K562 (cell line): ENCODE data around the gene ARHGAP31. TPM values are rescaled to one million over a fixed set of nuclear protein-coding genes. Genes with fewer than 3 reads are reported as not detected.

ENCODE experiments used
- CREB1 ChIP-seq, 2 experiments: sonication (generic) in 1 of 2; formaldehyde crosslinking in 1 of 2; IDR thresholded peaks; 2 replicates each; pipeline versions ENCODE4 v1.6.1 to v1.8.0; 2012 to 2022; ENCODE audit warnings: inconsistent platforms in 1 of 2, mild to moderate bottlenecking in 1 of 2, missing genetic modification reagents in 1 of 2, moderate library complexity in 1 of 2
- ETV1 ChIP-seq: fragments of 450-650 bp; conservative IDR thresholded peaks from 2 replicates; pipeline ENCODE4 v1.6.1; 2016; ENCODE audit warnings: missing genetic modification characterization, control low read depth, low read depth, missing compliant biosample characterization
- FOXK2 ChIP-seq, 2 experiments: fragments of 450-650 bp; IDR thresholded peaks in 1 of 2; conservative IDR thresholded peaks in 1 of 2; 2 replicates each; pipeline ENCODE4 v1.6.1; 2016; ENCODE audit warnings: low read depth in 2 of 2, mild to moderate bottlenecking in 1 of 2
- GABPB2 ChIP-seq: fragments of 250-450 bp; sonication (Bioruptor Pico); conservative IDR thresholded peaks from 2 replicates; pipeline ENCODE4 v1.5.1; 2021; ENCODE audit warnings: mild to moderate bottlenecking
- KAT8 ChIP-seq: fragments of 450-650 bp; IDR thresholded peaks from 2 replicates; pipeline ENCODE4 v1.6.1; 2016; ENCODE audit warnings: low read depth, mild to moderate bottlenecking
- KLF1 ChIP-seq: fragments of 450-650 bp; IDR thresholded peaks from 2 replicates; pipeline ENCODE4 v1.6.1; 2016; ENCODE audit warnings: missing genetic modification characterization, missing compliant biosample characterization
- MCM5 ChIP-seq: fragments of 450-650 bp; IDR thresholded peaks from 2 replicates; pipeline ENCODE4 v1.6.1; 2016; ENCODE audit warnings: low read depth
- NUFIP1 ChIP-seq: fragments of 450-650 bp; IDR thresholded peaks from 2 replicates; pipeline ENCODE4 v1.6.1; 2018; ENCODE audit not compliant: partially characterized antibody
- PPARD ChIP-seq: fragments of 250-450 bp; sonication (Bioruptor Pico); IDR thresholded peaks from 2 replicates; pipeline ENCODE4 v1.8.0; 2022; ENCODE audit warnings: inconsistent platforms, mild to moderate bottlenecking, moderate library complexity
- PRMT5 ChIP-seq: sonication (generic); formaldehyde crosslinking; IDR thresholded peaks from 2 replicates; pipeline ENCODE4 v1.5.0; 2020; ENCODE audit warnings: missing genetic modification reagents
- PTTG1 ChIP-seq: fragments of 450-650 bp; IDR thresholded peaks from 2 replicates; pipeline ENCODE4 v1.6.1; 2016; ENCODE audit warnings: low read depth, mild to moderate bottlenecking, missing genetic modification characterization, missing compliant biosample characterization
- PURB ChIP-seq: sonication (generic); formaldehyde crosslinking; IDR thresholded peaks from 2 replicates; pipeline ENCODE4 v1.9.0; 2021; ENCODE audit warnings: low read depth, mild to moderate bottlenecking, missing genetic modification reagents
- RBM17 ChIP-seq: fragments of 200-400 bp; formaldehyde crosslinking; IDR thresholded peaks from 2 replicates; pipeline ENCODE4 v1.6.1; 2017; ENCODE audit warnings: low read depth, mild to moderate bottlenecking, low read length, borderline replicate concordance
- RBM39 ChIP-seq: fragments of 200-400 bp; formaldehyde crosslinking; optimal IDR thresholded peaks from 2 replicates; pipeline ENCODE3; 2018; ENCODE audit warnings: low read depth, low read length
- SIRT6 ChIP-seq: IDR thresholded peaks from one replicate; pipeline ENCODE4 v1.6.1; 2012; ENCODE audit warnings: low read depth, mild to moderate bottlenecking, control low read depth, inconsistent platforms, low read length, moderate library complexity
- SP1 ChIP-seq: sonication (generic); formaldehyde crosslinking; IDR thresholded peaks from 2 replicates; pipeline ENCODE4 v1.8.1; 2022; ENCODE audit warnings: mild to moderate bottlenecking, missing genetic modification reagents
- SPI1 ChIP-seq: IDR thresholded peaks from 2 replicates; pipeline ENCODE4 v1.6.1; 2011; ENCODE audit warnings: low read depth, low read length, control low read depth, borderline replicate concordance
- TAF1 ChIP-seq: IDR thresholded peaks from 2 replicates; pipeline ENCODE4 v1.6.1; 2011; ENCODE audit warnings: mild to moderate bottlenecking, low read length, moderate library complexity; ENCODE audit not compliant: insufficient read depth, control insufficient read depth, severe bottlenecking; ENCODE audit errors: extremely low read depth
- TAF15 ChIP-seq: fragments of 200-400 bp; formaldehyde crosslinking; IDR thresholded peaks from 2 replicates; pipeline ENCODE4 v1.6.1; 2017; ENCODE audit warnings: mild to moderate bottlenecking, low read depth, low read length, moderate library complexity
- TAF7 ChIP-seq: fragments of 450-650 bp; IDR thresholded peaks from 2 replicates; pipeline ENCODE4 v1.6.1; 2016; ENCODE audit warnings: missing genetic modification characterization, missing compliant biosample characterization
- TBP ChIP-seq: optimal IDR thresholded peaks from 2 replicates; pipeline ENCODE3; 2011; ENCODE audit warnings: low read depth, low read length, improper control_type of control experiment
- TEAD4 ChIP-seq, 2 experiments: sonication (generic) in 1 of 2; formaldehyde crosslinking in 1 of 2; IDR thresholded peaks; 2 replicates each; pipeline versions ENCODE4 v1.6.1 to v1.8.0; 2012 to 2022; ENCODE audit warnings: borderline replicate concordance in 1 of 2, inconsistent platforms in 1 of 2, low read length in 1 of 2, mild to moderate bottlenecking in 1 of 2, missing genetic modification reagents in 1 of 2
- ZNF778 ChIP-seq: fragments of 450-650 bp; formaldehyde crosslinking; IDR thresholded peaks from 2 replicates; pipeline ENCODE4 v1.4.0; 2020; ENCODE audit warnings: mild to moderate bottlenecking, moderate library complexity
- polyA plus RNA-seq, 8 experiments: library from polyadenylated mRNA; depleted of rRNA in 4 of 8; stranded (reverse) in 5 of 8; unstranded in 3 of 8; fragments of >200 nt; fragmentation: Nextera tagmentation in 2 of 8; fragmentation: Illumina TruSeq in 1 of 8; extraction: Ambion mirVana in 2 of 8; extraction: Trizol in 1 of 8; gene quantifications; 2 replicates each; pipeline versions ENCODE4 v1.2.1 to v1.2.3, GENCODE V29; 2011 to 2014; ENCODE audit warnings: inconsistent platforms in 1 of 8, missing spikeins in 1 of 8
- total RNA-seq, 7 experiments: library from RNA; depleted of rRNA in 6 of 7; stranded (reverse); fragments of >200 nt in 6 of 7; fragmentation: Illumina TruSeq in 2 of 7; extraction: Trizol in 2 of 7; gene quantifications; 2 replicates each; pipeline versions ENCODE4 v1.2.1 to v1.2.3, GENCODE V29; 2011 to 2021; ENCODE audit warnings: low replicate concordance in 1 of 7
- TF ChIP-seq, protein P1 (sequence below): IDR thresholded peaks from 2 replicates; pipeline ENCODE4 v1.6.1; 2014; ENCODE audit warnings: antibody characterized with exemption
- TF ChIP-seq, protein P2 (sequence below): fragments of 200-800 bp; sonication (Bioruptor generic); IDR thresholded peaks from 2 replicates; pipeline ENCODE4 v1.6.1; 2017; ENCODE audit warnings: missing genetic modification characterization, missing compliant biosample characterization

Gene ARHGAP31
- total and polyA plus RNA-seq, 9 of the 15 experiments (the other 6 are each of a cell fraction or from before 2014, with no cell fraction given), result under 0.01 to 0.13 (median 0.06) TPM; not detected in 5

DNA sequence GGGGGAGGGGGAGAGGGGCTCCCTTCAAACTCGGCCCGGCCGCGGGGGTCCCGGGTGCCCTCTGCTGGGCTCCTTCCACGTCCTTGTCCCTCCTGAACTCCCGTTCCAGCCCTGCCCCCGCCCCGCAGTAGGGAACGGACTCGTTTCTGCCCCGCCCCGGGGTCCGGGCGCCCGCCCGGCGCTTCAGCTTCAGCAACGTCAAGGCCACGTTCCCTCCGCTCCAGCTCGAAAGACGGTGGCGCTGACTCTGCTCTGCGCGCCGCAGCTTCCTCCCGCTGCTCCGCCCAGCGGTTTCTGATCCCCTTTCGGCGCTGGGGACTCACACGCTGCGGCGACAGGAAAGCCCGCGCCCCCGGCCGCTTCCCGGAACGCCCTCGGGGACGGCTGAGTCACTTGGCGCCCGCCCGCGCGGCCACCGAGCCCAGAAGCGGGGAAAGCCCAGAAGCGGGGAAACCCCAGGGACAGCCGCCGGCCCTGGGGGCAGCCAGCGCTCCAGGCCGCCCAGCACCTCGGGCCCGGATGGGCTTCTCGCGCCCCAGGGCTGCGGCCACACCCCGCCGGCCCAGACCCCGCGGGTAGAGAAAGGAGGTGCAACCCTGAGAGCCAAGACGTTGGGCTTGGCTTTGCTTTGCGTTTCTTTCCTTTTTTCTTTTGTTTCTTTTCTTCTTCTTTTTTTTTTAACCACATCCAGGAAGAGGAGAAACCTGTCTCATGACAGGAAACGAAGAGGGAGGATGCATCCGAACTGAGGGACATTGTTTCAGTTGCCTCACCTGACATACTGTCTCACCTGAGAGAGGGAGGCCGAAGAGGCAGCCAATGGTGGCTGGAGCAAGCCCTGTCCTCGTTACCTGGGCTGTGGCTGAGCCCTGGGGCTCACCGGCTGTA is 28.9 kb downstream of the ARHGAP31 start (continued):
- TF ChIP-seq ETV1 (0 out of 2 replicates have a peak, but pooled peaks have one; percentile 28), TEAD4 (IDR thresholded peaks at IDR 0.05; ENCODE audit: low read length) (no peak), TEAD4 (CRISPR knock-in tag; IDR thresholded peaks at IDR 0.05; ENCODE audit: borderline replicate concordance) (no peak), ZNF778 (CRISPR knock-in tag) (no peak), SPI1 (no peak), MCM5 (no peak), TBP (peak; percentile 44), PURB (CRISPR knock-in tag) (no peak), CREB1 (IDR thresholded peaks at IDR 0.05) (peak; percentile 76), CREB1 (CRISPR knock-in tag; IDR thresholded peaks at IDR 0.05) (peak; percentile 58; the same call in 1 of the 2 replicates), PTTG1 (no peak), TAF7 (tag) (no peak), PPARD (CRISPR knock-in tag) (no peak), FOXK2 (conservative IDR thresholded peaks at IDR 0.05 in 1 of 2, IDR thresholded peaks at IDR 0.05 in 1 of 2; ENCODE audit: low read depth in 2 of 2) (no peak), TAF1 (peak; percentile 71), NUFIP1 (no peak), GABPB2 (CRISPR knock-in tag) (no peak), TAF15 (no peak), RBM39 (no peak), KLF1 (tag) (0 out of 2 replicates have a peak, but pooled peaks have one; percentile 43), PRMT5 (CRISPR knock-in tag) (no peak), SIRT6 (no peak), SP1 (peak; percentile 63), RBM17 (no peak), KAT8 (no peak)
- TF ChIP-seq, protein P1, sequence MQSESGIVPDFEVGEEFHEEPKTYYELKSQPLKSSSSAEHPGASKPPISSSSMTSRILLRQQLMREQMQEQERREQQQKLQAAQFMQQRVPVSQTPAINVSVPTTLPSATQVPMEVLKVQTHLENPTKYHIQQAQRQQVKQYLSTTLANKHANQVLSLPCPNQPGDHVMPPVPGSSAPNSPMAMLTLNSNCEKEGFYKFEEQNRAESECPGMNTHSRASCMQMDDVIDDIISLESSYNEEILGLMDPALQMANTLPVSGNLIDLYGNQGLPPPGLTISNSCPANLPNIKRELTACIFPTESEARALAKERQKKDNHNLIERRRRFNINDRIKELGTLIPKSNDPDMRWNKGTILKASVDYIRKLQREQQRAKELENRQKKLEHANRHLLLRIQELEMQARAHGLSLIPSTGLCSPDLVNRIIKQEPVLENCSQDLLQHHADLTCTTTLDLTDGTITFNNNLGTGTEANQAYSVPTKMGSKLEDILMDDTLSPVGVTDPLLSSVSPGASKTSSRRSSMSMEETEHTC, result no peak
- TF ChIP-seq, protein P2, sequence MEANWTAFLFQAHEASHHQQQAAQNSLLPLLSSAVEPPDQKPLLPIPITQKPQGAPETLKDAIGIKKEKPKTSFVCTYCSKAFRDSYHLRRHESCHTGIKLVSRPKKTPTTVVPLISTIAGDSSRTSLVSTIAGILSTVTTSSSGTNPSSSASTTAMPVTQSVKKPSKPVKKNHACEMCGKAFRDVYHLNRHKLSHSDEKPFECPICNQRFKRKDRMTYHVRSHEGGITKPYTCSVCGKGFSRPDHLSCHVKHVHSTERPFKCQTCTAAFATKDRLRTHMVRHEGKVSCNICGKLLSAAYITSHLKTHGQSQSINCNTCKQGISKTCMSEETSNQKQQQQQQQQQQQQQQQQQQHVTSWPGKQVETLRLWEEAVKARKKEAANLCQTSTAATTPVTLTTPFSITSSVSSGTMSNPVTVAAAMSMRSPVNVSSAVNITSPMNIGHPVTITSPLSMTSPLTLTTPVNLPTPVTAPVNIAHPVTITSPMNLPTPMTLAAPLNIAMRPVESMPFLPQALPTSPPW (CRISPR knock-in tag), result peak; percentile 72
